Kidney glomerular epithelial cell (primary cell): Measurements from ENCODE around the gene HOXA7.

Source experiments
- DNase-seq: peaks from one replicate; lab custom pipeline; 2025; lab: John Stamatoyannopoulos, UW

The HOXA7 gene

DNA sequence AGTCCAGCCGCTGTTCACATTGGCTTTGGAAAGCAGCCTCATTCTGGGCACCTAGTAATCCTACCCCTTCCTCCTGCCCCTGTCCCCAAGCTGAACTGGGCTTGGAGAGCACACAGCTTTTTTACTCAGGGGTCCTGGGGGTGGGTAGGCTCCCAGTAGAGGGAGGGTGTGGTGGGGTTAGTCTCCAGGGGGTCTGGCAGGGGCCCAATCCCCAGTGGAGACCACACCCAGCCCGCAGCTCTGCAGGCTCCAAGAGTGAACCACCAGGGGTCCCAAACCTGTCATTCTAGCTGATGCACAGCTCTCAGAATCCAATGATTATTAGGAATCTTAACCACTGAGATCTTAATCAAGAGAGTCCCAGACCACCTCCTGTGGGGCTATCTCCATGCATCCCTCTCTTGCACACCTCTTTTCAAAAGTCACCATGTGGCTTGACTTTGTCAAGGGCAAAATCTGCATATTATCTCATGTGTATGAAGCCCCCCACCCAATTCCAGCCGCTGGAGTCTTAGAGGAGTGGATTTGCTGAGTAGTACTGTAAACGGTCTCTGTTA lies 25.9 kb upstream of the HOXA7 start:
- no peak for DNase-seq

DNA sequence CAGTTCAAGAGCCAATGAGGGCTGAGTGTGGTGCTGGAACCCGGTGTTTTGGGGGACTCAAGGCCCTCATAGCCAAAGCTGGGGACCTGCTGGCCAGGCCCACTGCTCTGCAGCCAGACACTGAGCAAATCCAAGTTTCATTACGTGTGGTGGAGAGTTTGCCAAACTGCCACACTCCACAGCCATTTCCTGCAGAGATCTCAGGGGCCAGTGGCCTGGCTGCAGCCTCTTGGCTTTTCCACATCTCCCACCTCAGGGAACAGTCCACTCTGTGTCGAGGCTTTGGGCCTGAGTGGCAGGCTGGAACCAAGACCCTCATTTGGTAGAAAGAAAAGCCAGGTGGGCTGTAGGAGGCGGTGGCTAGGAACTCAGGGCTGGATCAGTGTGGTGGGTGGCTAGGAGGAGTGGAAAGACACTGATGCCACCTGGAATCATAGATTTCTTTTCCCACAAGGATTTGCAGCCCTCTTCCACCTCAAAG lies 25.4 kb upstream of the HOXA7 start:
- no peak for DNase-seq

DNA sequence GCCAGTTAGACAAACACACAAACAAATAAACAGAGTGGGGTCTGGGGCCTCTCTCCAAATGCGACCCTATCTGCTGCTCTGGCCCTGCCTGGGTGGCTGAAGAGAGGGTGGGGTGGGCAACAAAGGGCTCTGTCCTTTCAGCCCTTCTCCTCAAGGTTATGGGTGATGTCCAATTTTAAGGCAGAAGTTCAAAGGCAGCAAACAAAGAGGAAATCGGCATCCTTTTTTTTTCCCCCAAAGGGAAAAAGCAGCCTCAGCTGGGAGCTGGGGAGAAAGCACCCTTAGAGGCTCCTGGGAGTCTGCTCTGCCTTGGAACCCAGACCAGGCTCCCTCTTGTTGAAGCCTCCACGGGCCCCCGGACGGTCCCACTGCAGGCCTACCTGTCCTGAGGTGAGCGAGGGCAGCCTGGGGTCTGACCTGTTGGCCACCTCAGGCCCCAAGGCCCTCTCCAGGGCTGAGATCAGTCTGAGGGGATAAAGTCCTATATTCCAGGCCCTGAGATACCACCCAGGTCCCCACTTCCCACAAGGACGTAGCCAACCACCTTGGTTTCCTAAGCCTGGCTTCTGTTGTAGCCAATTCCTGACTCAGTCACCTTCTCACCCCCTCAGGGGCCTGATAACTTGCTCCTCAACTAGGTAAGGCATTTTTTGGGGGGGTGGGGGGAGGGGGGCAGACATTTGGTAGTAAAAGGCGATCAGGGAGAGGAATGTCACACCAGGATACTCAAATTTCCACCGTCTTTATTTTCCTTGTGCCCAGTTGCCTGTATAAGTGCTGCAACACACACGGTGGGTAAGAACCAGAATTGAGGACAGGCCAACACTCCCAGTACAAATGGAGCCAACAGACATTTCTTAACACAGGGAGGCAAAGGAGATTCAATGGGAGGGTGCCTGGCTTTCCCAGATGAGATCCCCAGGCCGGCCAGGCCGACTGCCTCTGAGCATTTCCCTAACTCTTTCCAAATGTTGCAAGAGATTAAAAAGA lies 24.3 kb upstream of the HOXA7 start:
- DNase-seq = no peak

DNA sequence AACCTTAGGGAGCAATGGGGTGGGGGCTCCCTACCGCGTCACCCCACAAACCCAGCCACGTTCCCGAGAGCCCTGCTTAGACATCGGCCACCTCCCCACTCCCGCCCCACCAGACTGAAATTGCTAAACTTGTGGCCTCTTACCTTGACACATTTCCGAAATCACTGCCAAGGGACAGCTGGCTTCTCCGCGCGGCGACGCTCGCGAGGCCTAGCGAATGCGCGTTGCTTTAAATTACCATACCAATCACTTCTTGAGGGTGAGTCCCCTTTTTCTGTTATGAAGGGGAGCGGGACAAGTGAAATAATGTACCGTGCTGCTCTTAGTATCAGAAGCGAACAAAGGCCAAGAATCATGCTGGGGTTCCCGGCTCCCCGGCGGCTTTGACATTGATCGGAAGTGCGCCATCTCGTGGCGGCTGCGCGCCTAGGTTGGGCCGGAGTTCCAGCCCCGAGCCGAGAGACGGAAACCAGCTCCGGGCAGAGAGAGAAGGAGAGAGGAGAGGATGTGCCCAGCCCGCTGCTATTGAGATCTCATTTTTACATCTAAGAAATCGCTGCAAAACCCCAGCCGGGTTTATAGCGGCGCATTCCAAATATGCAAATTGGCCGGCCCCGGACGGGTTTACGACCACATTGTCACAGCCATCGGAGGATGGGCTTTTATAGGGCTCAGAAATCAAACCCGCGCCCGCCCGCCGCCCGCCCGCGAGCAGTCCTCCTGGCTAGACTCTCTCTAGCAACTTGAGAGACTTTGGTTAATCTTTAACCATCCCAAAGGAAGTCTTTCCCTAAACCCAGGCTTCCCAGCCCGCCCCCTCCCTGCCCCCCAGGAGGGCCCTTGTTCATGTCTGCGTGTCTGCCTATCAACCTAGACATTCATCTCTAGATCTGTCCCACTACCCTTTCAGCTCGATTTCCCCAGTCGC lies 23.3 kb upstream of the HOXA7 start:
- DNase-seq = no peak

DNA sequence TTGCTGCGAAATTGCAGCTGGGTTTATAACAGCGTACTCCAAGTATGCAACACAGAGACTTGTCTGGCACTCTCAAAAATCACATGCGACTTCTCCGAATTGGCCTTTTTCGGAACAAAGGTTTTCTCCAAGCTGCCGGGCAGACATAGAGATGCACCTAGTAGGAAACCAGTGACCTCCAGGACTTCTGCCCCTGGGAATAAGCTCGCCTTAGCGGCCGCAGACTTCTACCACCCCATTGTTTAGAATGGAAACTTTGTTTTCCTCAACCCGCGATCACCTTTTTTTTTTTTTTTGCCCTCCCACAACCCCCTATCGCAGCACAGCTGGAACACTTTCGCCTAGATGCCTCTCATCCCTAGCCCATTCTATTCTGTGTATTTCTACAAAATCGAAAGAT lies 22.6 kb upstream of the HOXA7 start:
- no peak for DNase-seq

DNA sequence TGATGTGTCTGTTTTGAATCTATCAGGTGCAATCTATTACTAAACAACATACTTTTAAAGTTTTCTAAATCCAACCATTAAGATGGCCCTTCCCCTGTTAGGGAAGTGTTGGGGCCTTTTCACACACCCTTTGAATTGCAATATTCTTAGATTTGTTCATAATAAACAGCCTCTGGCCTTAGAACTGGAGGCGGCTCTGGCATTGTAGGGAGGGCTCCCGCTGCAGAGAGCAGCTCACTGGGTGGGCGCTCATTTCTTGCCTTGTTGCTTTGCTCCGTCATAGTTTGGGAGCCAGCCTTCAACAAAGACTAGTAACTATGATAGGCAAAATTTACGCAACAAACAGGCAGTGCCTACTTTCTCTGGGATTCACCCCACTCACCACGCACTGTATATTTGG lies 21.9 kb upstream of the HOXA7 start:
- no peak for DNase-seq

DNA sequence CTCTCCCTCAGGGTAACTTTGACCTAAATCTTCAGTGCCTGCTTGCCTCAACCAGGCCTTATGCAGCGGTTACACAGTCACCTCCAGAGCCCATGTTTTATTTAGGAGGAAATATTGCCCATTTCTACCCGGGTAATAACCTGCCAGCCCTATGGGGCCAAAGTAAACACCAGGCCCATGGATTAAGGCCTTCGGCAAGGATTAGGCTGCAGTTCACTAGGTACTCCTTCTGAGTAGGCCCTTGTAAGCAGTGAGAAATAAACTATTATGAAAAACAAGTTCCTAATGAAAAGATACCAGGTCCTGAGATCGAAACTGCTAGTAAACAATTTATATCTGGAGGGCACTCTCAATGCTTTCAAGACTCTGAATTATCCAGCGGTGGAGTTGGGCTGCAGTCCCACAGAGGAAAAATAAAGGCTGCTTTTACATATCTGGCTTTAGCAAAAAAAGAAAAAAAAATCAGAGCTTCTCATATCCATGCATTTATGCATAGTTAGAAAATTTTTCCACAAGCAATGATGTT lies 21.4 kb upstream of the HOXA7 start:
- no peak for DNase-seq

DNA sequence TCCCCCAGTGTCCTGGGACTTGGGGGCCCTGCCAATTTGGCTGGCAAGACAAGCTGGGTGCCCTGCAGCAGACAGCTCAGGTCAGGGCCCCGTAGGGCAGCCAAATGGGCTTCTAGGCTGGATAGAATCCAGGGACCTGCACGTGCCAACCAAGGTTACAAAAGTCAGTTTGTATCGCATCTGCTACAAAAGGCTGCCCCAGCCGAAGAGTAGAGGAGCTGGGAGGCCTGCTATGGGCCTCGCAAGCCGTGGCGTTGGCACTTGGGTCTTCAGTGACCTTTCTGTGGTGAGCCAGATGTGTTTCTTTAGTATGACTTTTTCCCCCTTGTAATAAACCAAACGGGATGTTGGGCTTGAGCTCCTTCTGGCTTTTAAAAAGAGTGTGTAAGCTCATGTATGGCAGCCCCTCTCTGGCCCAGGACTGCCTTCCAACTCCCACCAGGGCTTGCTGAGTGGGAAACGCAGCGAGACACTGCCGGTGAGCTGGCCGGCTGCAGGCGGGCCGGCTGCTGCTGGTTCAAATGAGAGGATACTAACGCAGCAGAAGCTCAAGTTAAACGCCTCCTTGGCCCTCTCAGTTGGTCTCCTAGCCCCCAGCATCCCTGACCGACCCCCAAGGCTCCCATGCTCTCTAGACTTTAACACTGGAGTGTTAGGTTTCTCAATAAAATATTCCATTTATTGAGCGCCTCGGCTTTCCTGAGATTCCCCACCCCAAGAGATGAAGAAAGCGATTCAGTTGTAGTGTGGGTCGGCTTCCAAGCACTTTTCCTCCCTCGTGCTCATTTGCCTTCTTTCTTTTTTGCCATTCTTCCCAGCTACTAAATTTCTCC lies 20.7 kb upstream of the HOXA7 start:
- DNase-seq = no peak

DNA sequence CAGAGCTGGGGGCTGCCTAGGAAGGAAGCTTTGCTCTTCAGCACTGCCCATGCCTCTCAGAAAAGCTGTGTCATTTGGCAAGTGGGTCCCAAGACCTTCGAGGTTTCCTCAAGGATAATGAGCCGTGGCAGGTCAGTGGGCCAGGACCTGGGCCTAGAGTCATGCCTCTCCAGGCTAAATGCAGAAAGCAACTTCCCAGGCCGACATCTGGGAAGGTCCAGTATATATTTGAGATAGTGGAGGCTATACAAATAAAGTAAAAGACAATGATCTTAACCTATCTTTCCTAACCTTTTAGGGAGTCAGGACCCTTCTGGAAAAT lies 20.0 kb upstream of the HOXA7 start:
- no peak for DNase-seq

DNA sequence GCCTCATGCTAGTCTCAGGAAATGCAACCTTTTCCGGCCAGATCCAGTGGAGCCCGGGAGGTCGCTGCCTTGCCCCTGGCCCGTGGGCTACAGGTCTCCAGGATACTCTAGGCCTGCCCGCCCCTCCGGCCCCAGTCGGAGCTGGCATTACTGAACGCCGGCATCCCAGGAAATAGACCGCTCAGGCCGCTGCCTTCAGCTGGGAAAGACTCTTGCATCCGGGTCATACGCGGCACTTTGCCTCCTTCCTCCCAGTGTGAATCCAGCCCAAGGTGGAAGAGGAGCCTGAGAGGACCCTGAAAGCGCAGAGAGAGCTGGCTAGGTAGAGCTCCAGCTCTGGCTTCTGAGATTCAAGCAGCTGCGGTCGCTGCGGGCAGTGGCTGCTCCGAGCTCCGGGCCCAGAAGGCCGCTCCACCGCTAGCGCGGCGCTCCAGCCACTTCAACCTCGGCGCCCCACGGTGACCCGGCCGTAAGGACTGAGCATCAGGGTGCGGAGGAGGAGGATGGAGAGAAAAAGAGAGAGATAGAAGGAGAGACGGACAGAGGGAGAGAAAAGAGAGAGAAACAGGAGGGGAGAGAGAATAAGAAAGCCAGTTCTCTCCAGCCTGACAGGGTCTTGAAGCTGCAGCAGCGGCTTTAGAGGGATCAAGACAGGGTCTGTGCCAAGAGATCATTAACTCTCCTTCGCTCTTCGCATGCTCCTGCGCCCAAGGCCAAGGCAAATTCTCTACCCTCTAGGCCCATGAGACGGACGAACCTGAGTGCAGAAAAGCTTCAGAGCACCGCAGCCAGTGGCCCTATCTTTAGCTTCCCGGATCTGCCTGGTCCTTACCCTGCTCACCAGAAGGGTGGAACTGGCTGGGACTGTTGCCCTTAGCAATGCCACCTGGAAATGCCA lies 19.4 kb upstream of the HOXA7 start:
- DNase-seq = no peak

DNA sequence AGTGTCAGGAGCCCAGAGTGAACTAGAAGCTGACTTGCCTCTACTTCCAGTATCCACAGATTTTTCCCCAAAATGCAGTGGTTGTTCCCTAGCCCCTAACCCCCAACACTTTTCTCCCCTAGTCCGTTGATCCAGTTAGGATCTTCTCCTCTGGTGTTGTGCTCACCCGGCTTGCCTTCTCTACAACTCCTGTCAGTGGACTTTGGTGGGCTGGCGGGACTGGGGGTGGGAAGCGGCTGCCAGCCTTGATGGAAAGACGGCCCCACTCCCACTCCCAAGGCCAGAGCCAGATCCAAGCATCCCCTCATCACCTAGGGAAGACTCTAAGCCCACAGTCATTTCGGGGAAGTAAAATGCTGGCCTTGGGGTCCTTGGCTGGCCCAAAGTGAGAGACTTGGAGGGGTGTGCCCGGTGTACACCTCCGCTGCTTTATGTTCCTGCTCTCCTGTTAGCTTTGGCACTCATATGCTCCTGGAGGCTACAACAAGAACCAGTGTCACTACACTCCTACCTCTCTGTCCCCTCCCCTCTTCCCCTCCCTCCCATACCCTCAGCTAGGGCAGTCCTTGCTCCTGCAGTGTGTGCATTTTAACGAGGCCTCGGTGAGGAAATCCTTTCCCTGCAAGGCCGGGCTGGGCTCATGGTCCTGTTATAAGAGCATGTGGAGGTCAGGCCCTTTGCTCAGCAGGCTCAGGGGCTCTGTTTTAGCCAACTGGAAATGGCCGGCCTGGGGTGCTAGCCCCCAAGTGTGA lies 18.6 kb upstream of the HOXA7 start:
- DNase-seq = no peak

DNA sequence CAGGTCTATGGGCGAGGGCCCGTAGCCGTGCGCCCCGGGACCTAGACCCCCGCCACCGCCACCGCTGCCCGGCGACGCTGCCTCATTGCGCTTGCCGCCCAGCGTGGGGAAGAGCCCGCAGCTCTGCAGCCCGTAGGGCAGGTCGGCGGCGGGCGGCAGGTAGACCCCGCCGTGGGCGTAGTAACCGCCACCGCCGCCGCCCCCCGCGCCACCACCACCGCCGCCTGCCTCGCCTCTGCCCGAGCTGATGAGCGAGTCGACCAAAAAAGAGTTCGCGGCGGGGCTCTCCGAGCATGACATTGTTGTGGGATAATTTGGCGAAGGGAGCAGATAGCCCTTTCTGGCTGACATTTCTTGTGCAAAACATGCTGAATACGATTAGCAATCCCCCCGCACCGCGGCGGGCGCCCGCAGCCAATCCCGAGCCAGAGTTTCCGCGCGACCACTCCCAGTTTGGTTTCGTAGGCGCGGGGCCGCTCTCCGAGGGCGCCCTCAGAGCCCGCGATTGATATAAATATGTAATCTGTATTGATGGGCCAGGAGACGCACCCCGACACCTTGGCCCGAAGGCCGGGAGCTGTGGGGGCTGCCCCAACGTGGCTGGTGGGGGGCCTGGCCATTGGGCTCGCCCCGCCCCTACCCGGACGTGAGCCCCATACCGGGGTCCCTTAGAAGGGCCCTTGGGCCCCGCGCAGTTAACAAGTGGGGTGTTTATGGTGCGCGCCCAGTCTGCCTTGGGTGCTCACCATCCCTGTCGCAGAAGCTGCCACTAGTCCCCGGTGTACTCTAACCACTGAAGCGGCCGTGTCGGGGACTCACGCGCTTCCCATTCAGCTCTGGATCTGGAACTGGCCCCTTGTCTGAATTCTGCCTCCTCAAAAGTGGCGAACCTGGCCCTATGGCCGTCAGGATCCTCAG lies 17.7 kb upstream of the HOXA7 start, which contains the start of gene HOXA10:
Gene HOXA10, minus strand, starts transcription at position 365 of the 918 bp plus-strand sequence. Its CDS starts 14 bp downstream, at position 351.
- DNase-seq = no peak

DNA sequence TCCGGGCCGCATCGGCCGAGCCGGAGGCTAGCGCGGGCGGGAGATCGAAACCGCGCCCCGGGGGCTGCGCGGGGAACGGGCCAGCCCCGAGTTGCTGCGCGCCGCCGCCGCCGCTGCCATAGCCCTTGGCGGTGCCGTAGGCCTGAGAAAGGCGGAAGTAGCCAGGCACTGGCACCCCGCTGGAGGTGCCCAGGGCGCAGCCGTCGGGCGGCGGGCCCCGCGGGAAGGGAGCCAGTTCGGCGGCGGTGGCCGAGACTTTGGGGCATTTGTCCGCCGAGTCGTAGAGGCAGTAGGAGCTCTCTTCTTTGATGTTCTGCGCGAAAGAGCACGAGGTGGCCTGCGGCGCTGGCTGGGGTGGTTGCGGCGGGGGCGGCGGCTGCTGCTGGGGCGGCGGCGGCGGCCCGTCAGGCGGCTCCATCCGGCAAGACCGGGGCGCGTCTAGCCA lies 17.1 kb upstream of the HOXA7 start:
- no peak for DNase-seq

DNA sequence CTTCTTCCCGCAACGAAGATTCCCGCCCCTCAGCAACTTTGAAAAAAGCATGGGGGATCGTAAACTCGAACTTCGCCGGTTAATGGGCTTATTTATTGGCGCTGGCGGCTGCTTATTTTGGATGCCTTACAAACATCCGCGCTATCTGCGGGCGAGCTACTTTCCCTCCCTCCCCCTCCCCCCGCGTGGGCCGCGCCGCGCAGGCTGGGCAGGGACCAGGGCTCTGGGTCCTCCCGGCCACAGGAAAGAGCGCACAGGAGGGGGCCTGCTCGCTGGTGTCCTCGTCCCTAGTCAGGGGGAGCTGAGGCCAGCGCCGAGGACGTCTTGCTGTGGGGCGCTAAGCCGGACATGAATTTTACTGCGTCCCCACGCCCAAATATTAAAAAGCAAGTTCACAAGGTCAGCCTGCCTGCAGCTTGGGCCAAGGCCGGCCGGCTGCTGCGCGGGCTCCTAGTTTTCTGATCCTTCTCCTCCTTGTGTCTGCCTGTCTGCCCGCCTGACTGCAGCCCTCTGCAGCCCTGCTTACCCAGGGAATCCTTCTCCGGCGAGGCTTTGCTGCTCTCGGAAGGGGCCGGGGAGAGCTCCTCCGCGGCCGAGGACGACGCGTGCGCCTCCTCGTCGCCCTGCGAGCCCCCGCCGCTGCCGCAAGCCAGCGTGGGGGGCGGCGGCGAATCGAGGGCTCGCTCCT lies 16.5 kb upstream of the HOXA7 start:
- no peak for DNase-seq

DNA sequence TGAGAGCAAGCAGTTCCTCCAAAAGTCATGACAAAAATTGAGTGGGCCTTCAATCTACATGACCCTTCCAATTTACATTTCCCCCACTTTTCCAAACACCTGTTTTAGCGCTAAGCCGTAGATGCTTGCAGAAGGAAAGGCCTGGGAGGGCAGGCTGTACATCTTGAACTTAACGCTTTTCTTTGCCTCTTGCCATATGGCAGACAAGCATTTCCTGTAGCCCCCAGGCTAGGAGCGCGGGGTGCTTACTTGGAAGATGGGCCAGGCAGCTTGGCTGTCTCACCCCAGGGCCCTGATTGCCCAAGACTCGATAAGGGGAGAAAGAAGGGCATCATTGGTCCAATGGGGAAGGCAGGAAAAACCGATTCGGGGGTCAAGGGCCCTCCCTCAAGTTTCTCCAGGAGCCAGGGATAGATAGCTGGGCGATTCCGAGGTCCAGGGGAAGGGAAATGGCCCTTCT lies 15.9 kb upstream of the HOXA7 start:
- no peak for DNase-seq

DNA sequence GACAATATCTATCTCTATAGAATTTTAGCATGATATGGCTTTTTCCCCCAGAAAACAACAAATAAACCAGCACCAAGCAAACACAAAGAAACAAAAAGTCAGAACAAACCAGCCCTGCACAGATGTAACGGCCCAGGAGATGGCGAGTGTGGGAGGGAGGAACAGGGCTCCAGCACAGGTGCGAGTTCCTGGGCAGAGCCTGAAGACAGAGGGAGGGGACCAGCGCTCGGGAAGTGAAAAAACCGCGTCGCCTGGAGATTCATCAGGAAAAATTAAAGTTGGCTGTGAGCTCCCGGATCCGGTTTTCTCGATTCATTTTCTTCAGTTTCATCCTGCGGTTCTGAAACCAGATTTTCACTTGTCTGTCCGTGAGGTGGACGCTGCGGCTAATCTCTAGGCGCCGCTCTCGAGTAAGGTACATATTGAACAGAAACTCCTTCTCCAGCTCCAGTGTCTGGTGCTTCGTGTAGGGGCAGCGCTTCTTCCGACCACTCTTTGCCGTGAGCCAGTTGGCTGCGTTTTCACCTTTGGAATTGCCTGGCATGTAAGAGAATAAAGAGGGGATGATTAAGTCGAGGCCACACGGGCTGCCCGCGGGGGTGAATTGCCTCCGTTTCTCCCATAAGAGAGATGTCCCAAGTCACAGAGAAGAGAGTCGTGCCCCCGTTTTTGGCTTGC lies 15.3 kb upstream of the HOXA7 start:
- DNase-seq = no peak

DNA sequence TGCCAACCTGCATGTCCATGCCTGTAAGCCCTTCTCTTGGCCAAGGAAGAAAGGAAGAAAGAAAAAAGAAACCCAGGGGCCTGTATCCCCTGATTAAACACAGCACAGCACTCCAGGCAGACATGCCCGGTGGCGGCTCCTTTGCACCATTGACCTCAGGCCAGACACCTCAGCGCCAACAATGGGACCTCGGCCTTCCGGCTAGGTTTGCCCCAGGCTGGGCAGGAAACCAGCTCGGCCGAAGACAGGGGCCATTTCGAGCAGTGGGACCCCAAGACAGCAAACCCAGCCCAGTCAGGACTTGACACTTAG lies 14.8 kb upstream of the HOXA7 start:
- no peak for DNase-seq
